HepG2 (cell line): Measurements from ENCODE around the gene CISD3. TPM values are rescaled to one million over a fixed set of nuclear protein-coding genes. Genes with fewer than 3 reads are reported as not detected.

Source experiments
- E2F5 ChIP-seq: sonication (generic); formaldehyde crosslinking; conservative IDR thresholded peaks from 2 replicates; pipeline ENCODE4 v1.4.0; 2020; ENCODE audit warnings: missing genetic modification reagents
- GMEB1 ChIP-seq: sonication (generic); formaldehyde crosslinking; IDR thresholded peaks from 2 replicates; pipeline ENCODE4 v1.5.1; 2020; ENCODE audit warnings: missing genetic modification reagents, mild to moderate bottlenecking, borderline replicate concordance
- HMGXB4 ChIP-seq, 2 experiments: sonication (generic) in 1 of 2; formaldehyde crosslinking in 1 of 2; IDR thresholded peaks; 2 replicates each; pipeline versions ENCODE4 v1.4.0 to v1.6.1; 2018 to 2020; ENCODE audit warnings: missing genetic modification reagents in 2 of 2, borderline replicate concordance in 1 of 2, low read depth in 1 of 2, mild to moderate bottlenecking in 1 of 2, missing biosample characterization in 1 of 2
- LBX2 ChIP-seq: sonication (generic); formaldehyde crosslinking; IDR thresholded peaks from 2 replicates; pipeline ENCODE4 v1.5.0; 2020; ENCODE audit warnings: missing genetic modification reagents, mild to moderate bottlenecking, borderline replicate concordance
- MXD3 ChIP-seq: IDR thresholded peaks from 2 replicates; pipeline ENCODE4 v1.6.1; 2016; ENCODE audit warnings: mild to moderate bottlenecking, missing biosample characterization, missing genetic modification reagents
- REL ChIP-seq: sonication (generic); formaldehyde crosslinking; conservative IDR thresholded peaks from 2 replicates; pipeline ENCODE4 v1.8.0; 2022; ENCODE audit warnings: mild to moderate bottlenecking, missing genetic modification reagents, moderate library complexity
- THAP11 ChIP-seq: IDR thresholded peaks from 2 replicates; pipeline ENCODE4 v1.6.1; 2016; ENCODE audit warnings: missing biosample characterization, missing genetic modification reagents
- ZBTB8A ChIP-seq: sonication (generic); formaldehyde crosslinking; IDR thresholded peaks from 2 replicates; pipeline ENCODE4 v1.4.0; 2020; ENCODE audit warnings: mild to moderate bottlenecking, low read depth, missing genetic modification reagents, borderline replicate concordance
- ZHX1 ChIP-seq: sonication (generic); formaldehyde crosslinking; IDR thresholded peaks from 2 replicates; pipeline ENCODE4 v1.8.1; 2022; ENCODE audit warnings: low read depth, mild to moderate bottlenecking, missing genetic modification reagents
- ZNF431 ChIP-seq: sonication (generic); formaldehyde crosslinking; IDR thresholded peaks from 2 replicates; pipeline ENCODE4 v1.9.0; 2022; ENCODE audit warnings: missing genetic modification reagents, low read depth, mild to moderate bottlenecking, borderline replicate concordance
- ZNF441 ChIP-seq: sonication (generic); formaldehyde crosslinking; IDR thresholded peaks from 2 replicates; pipeline ENCODE4 v1.7.0; 2021; ENCODE audit warnings: missing genetic modification reagents, borderline replicate concordance
- ZNF546 ChIP-seq: sonication (generic); formaldehyde crosslinking; conservative IDR thresholded peaks from 2 replicates; pipeline ENCODE4 v1.8.1; 2023; ENCODE audit warnings: mild to moderate bottlenecking, missing genetic modification reagents
- ZNF687 ChIP-seq: sonication (generic); formaldehyde crosslinking; IDR thresholded peaks from 2 replicates; pipeline ENCODE4 v1.5.1; 2020; ENCODE audit warnings: mild to moderate bottlenecking, missing genetic modification reagents, moderate library complexity
- polyA plus RNA-seq, 8 experiments: library from polyadenylated mRNA; depleted of rRNA in 3 of 8; stranded (reverse) in 7 of 8; unstranded in 1 of 8; fragments of >200 nt; fragmentation: Illumina TruSeq in 4 of 8; extraction: Trizol in 4 of 8; gene quantifications; 2 replicates each; pipeline versions ENCODE4 v1.2.1 to v1.2.3, GENCODE V29; 2011 to 2016; ENCODE audit warnings: low read depth in 4 of 8, missing spikeins in 1 of 8, mixed read lengths in 1 of 8; ENCODE audit not compliant: insufficient read depth in 1 of 8
- total RNA-seq, 5 experiments: library from RNA; depleted of rRNA; stranded (reverse); fragments of >200 nt; fragmentation: Illumina TruSeq; extraction: Trizol; gene quantifications; 2 replicates each; pipeline ENCODE4 v1.2.3, GENCODE V29; 2016; ENCODE audit warnings: low read depth in 1 of 5

CISD3 gene
- total and polyA plus RNA-seq, 2 of the 13 experiments (the other 11 are each of a cell fraction or from before 2014, with no cell fraction given), result 30.0 to 34.1 TPM

- peak; percentile 22; the same call in 1 of the 2 replicates for TF ChIP-seq GMEB1 (CRISPR knock-in tag)
- no peak for TF ChIP-seq ZBTB8A (CRISPR knock-in tag)
- TF ChIP-seq ZNF546, result peak; percentile 80; the same call in 1 of the 2 replicates
- peak; percentile 72 for TF ChIP-seq ZHX1 (CRISPR knock-in tag)
- 0 out of 2 replicates have a peak, but pooled peaks have one; percentile 15 for TF ChIP-seq ZNF441 (CRISPR knock-in tag)
- peak in 1 of 2 experiments; percentile 88; a peak in 2 of 4 replicates for TF ChIP-seq HMGXB4 (CRISPR knock-in tag; IDR thresholded peaks at IDR 0.05; ENCODE audit: borderline replicate concordance in 1 of 2, low read depth in 1 of 2)
- no peak for TF ChIP-seq REL (CRISPR knock-in tag)
- peak; percentile 58 for TF ChIP-seq ZNF687 (CRISPR knock-in tag)
- peak; percentile 65; the same call in 1 of the 2 replicates for TF ChIP-seq LBX2 (CRISPR knock-in tag)
- peak; percentile 60; the same call in 1 of the 2 replicates for TF ChIP-seq THAP11 (CRISPR knock-in tag)
- TF ChIP-seq ZNF431 (CRISPR knock-in tag), result peak; percentile 79; the same call in 1 of the 2 replicates
- 0 out of 2 replicates have a peak, but pooled peaks have one; percentile 39 for TF ChIP-seq MXD3 (CRISPR knock-in tag)
- peak; percentile 11; the same call in 1 of the 2 replicates for TF ChIP-seq E2F5 (CRISPR knock-in tag)
These were observed at the start of gene CISD3 (continued) for GRCh38 chr17:38729886-38730525.
